Measurements from ENCODE around the gene ANKRD61.
A peak's percentile ranks its signal among the peaks of the same experiment; 100 is the strongest.

Gene ANKRD61

GRCh38 chr7:6015917-6016652 lies 15.1 kb upstream of the ANKRD61 start:
- no peaks in the 10 kb centered on the region for H3K27me3 ChIP-seq (ENCODE audit: control insufficient read depth in 1 of 2, insufficient read depth in 2 of 2, low read length in 2 of 2)
- H3K9ac ChIP-seq (ENCODE audit: low read depth in 1 of 2, low read length in 2 of 2): no peak overlapping the region
- H3K4me3 ChIP-seq (ENCODE audit: low read depth in 1 of 2, low read length in 2 of 2): no peak overlapping the region
- peaks cover 19 to 54% of the 10 kb centered on the region in 2 donors for H3K36me3 ChIP-seq (ENCODE audit: control insufficient read depth in 1 of 2, insufficient read depth in 2 of 2, low read length in 2 of 2)
- H3K27ac ChIP-seq (ENCODE audit: low read depth, low read length): no peak overlapping the region
- H3K4me1 ChIP-seq (ENCODE audit: control insufficient read depth in 1 of 2, insufficient read depth in 2 of 2, low read length in 2 of 2): peaks cover 16 to 20% of the 10 kb centered on the region in 2 donors
- no peaks in the 10 kb centered on the region for H3K9me3 ChIP-seq (ENCODE audit: control insufficient read depth in 1 of 2, low read length in 2 of 2)

- Histone ChIP-seq H3K9me3 (ENCODE audit: control insufficient read depth in 1 of 2, low read length in 2 of 2) (no peaks in the 10 kb centered on the region), H3K4me3 (ENCODE audit: low read depth in 1 of 2, low read length in 2 of 2) (no peak overlapping the region), H3K4me1 (ENCODE audit: control insufficient read depth in 1 of 2, insufficient read depth in 2 of 2, low read length in 2 of 2) (peaks cover 11 to 20% of the 10 kb centered on the region in 2 donors), H3K27ac (ENCODE audit: low read depth, low read length) (no peak overlapping the region), H3K9ac (ENCODE audit: low read depth in 1 of 2, low read length in 2 of 2) (no peak overlapping the region), H3K27me3 (ENCODE audit: control insufficient read depth in 1 of 2, insufficient read depth in 2 of 2, low read length in 2 of 2) (no peaks in the 10 kb centered on the region), H3K36me3 (ENCODE audit: control insufficient read depth in 1 of 2, insufficient read depth in 2 of 2, low read length in 2 of 2) (peaks cover 22 to 59% of the 10 kb centered on the region in 2 donors)
These were observed 14.6 kb upstream of the ANKRD61 start for GRCh38 chr7:6016653-6016966.

GRCh38 chr7:6020371-6021286 lies 10.5 kb upstream of the ANKRD61 start:
- no peak overlapping the region for H3K9ac ChIP-seq (ENCODE audit: low read depth in 1 of 2, low read length in 2 of 2)
- no peaks in the 10 kb centered on the region for H3K9me3 ChIP-seq (ENCODE audit: control insufficient read depth in 1 of 2, low read length in 2 of 2)
- peaks cover 44 to 83% of the 10 kb centered on the region in 2 donors for H3K36me3 ChIP-seq (ENCODE audit: control insufficient read depth in 1 of 2, insufficient read depth in 2 of 2, low read length in 2 of 2)
- H3K4me1 ChIP-seq (ENCODE audit: control insufficient read depth in 1 of 2, insufficient read depth in 2 of 2, low read length in 2 of 2): peaks cover 9 to 13% of the 10 kb centered on the region in 2 donors
- no peak overlapping the region for H3K4me3 ChIP-seq (ENCODE audit: low read depth in 1 of 2, low read length in 2 of 2)
- H3K27ac ChIP-seq (ENCODE audit: low read depth, low read length): no peak overlapping the region
- H3K27me3 ChIP-seq (ENCODE audit: control insufficient read depth in 1 of 2, insufficient read depth in 2 of 2, low read length in 2 of 2): no peaks in the 10 kb centered on the region

GRCh38 chr7:6022707-6023106 lies 8.5 kb upstream of the ANKRD61 start:
- Histone ChIP-seq H3K9me3 (ENCODE audit: control insufficient read depth in 1 of 2, low read length in 2 of 2) (no peaks in the 10 kb centered on the region), H3K4me1 (ENCODE audit: control insufficient read depth in 1 of 2, insufficient read depth in 2 of 2, low read length in 2 of 2) (peaks cover 9 to 17% of the 10 kb centered on the region in 2 donors), H3K4me3 (ENCODE audit: low read depth in 1 of 2, low read length in 2 of 2) (no peak overlapping the region), H3K27ac (ENCODE audit: low read depth, low read length) (no peak overlapping the region), H3K9ac (ENCODE audit: low read depth in 1 of 2, low read length in 2 of 2) (no peak overlapping the region), H3K27me3 (ENCODE audit: control insufficient read depth in 1 of 2, insufficient read depth in 2 of 2, low read length in 2 of 2) (no peaks in the 10 kb centered on the region), H3K36me3 (ENCODE audit: control insufficient read depth in 1 of 2, insufficient read depth in 2 of 2, low read length in 2 of 2) (peaks cover 47 to 82% of the 10 kb centered on the region in 2 donors)

- Histone ChIP-seq H3K27me3 (ENCODE audit: control insufficient read depth in 1 of 2, insufficient read depth in 2 of 2, low read length in 2 of 2) (no peaks in the 10 kb centered on the region), H3K9me3 (ENCODE audit: control insufficient read depth in 1 of 2, low read length in 2 of 2) (no peaks in the 10 kb centered on the region), H3K36me3 (ENCODE audit: control insufficient read depth in 1 of 2, insufficient read depth in 2 of 2, low read length in 2 of 2) (peaks cover 50 to 83% of the 10 kb centered on the region in 2 donors), H3K4me1 (ENCODE audit: control insufficient read depth in 1 of 2, insufficient read depth in 2 of 2, low read length in 2 of 2) (peaks cover 9 to 17% of the 10 kb centered on the region in 2 donors), H3K9ac (ENCODE audit: low read depth in 1 of 2, low read length in 2 of 2) (peak overlapping the region; percentile 4 to 12), H3K4me3 (ENCODE audit: low read depth in 1 of 2, low read length in 2 of 2) (no peak overlapping the region), H3K27ac (ENCODE audit: low read depth, low read length) (peak overlapping the region; percentile 26)
These were observed 7.2 kb upstream of the ANKRD61 start for GRCh38 chr7:6023974-6024435.

- Histone ChIP-seq H3K36me3 (ENCODE audit: control insufficient read depth in 1 of 2, insufficient read depth in 2 of 2, low read length in 2 of 2) (peaks cover 44 to 70% of the 10 kb centered on the region in 2 donors), H3K27ac (ENCODE audit: low read depth, low read length) (peak overlapping the region; percentile 54), H3K9me3 (ENCODE audit: control insufficient read depth in 1 of 2, low read length in 2 of 2) (no peaks in the 10 kb centered on the region), H3K4me3 (ENCODE audit: low read depth in 1 of 2, low read length in 2 of 2) (peak overlapping the region; percentile 4 to 46), H3K9ac (ENCODE audit: low read depth in 1 of 2, low read length in 2 of 2) (peak overlapping the region in 1 of 2 donors; percentile 30), H3K4me1 (ENCODE audit: control insufficient read depth in 1 of 2, insufficient read depth in 2 of 2, low read length in 2 of 2) (peaks cover 9 to 17% of the 10 kb centered on the region in 2 donors), H3K27me3 (ENCODE audit: control insufficient read depth in 1 of 2, insufficient read depth in 2 of 2, low read length in 2 of 2) (no peaks in the 10 kb centered on the region)
These were observed 5.0 kb upstream of the ANKRD61 start for GRCh38 chr7:6026011-6026819.

- Histone ChIP-seq H3K4me3 (ENCODE audit: low read depth in 1 of 2, low read length in 2 of 2) (peak overlapping the region; percentile 4 to 46), H3K36me3 (ENCODE audit: control insufficient read depth in 1 of 2, insufficient read depth in 2 of 2, low read length in 2 of 2) (peaks cover 38 to 69% of the 10 kb centered on the region in 2 donors), H3K27ac (ENCODE audit: low read depth, low read length) (peak overlapping the region; percentile 54), H3K9ac (ENCODE audit: low read depth in 1 of 2, low read length in 2 of 2) (peak overlapping the region; percentile 2 to 30), H3K9me3 (ENCODE audit: control insufficient read depth in 1 of 2, low read length in 2 of 2) (no peaks in the 10 kb centered on the region), H3K4me1 (ENCODE audit: control insufficient read depth in 1 of 2, insufficient read depth in 2 of 2, low read length in 2 of 2) (peaks cover 9 to 17% of the 10 kb centered on the region in 2 donors), H3K27me3 (ENCODE audit: control insufficient read depth in 1 of 2, insufficient read depth in 2 of 2, low read length in 2 of 2) (no peaks in the 10 kb centered on the region)
These were observed 4.3 kb upstream of the ANKRD61 start for GRCh38 chr7:6026820-6027311.

GRCh38 chr7:6027806-6028365 lies 3.3 kb upstream of the ANKRD61 start:
- H3K4me3 ChIP-seq (ENCODE audit: low read depth in 1 of 2, low read length in 2 of 2): no peak overlapping the region
- H3K36me3 ChIP-seq (ENCODE audit: control insufficient read depth in 1 of 2, insufficient read depth in 2 of 2, low read length in 2 of 2): peaks cover 35 to 68% of the 10 kb centered on the region in 2 donors

GRCh38 chr7:6028563-6028962 lies 2.6 kb upstream of the ANKRD61 start:
- peaks cover 9 to 13% of the 10 kb centered on the region in 2 donors for H3K4me1 ChIP-seq (ENCODE audit: control insufficient read depth in 1 of 2, insufficient read depth in 2 of 2, low read length in 2 of 2)

More at GRCh38 chr7:6027806-6028365, 3.3 kb upstream of the ANKRD61 start:
- Histone ChIP-seq H3K9ac (ENCODE audit: low read depth in 1 of 2, low read length in 2 of 2) (no peak overlapping the region), H3K27ac (ENCODE audit: low read depth, low read length) (no peak overlapping the region), H3K9me3 (ENCODE audit: control insufficient read depth in 1 of 2, low read length in 2 of 2) (no peaks in the 10 kb centered on the region), H3K27me3 (ENCODE audit: control insufficient read depth in 1 of 2, insufficient read depth in 2 of 2, low read length in 2 of 2) (no peaks in the 10 kb centered on the region), H3K4me1 (ENCODE audit: control insufficient read depth in 1 of 2, insufficient read depth in 2 of 2, low read length in 2 of 2) (peaks cover 9 to 17% of the 10 kb centered on the region in 2 donors)

More at GRCh38 chr7:6028563-6028962, 2.6 kb upstream of the ANKRD61 start:
- H3K27ac ChIP-seq (ENCODE audit: low read depth, low read length): no peak overlapping the region
- peaks cover 28 to 65% of the 10 kb centered on the region in 2 donors for H3K36me3 ChIP-seq (ENCODE audit: control insufficient read depth in 1 of 2, insufficient read depth in 2 of 2, low read length in 2 of 2)
- no peak overlapping the region for H3K4me3 ChIP-seq (ENCODE audit: low read depth in 1 of 2, low read length in 2 of 2)
- no peaks in the 10 kb centered on the region for H3K27me3 ChIP-seq (ENCODE audit: control insufficient read depth in 1 of 2, insufficient read depth in 2 of 2, low read length in 2 of 2)
- no peaks in the 10 kb centered on the region for H3K9me3 ChIP-seq (ENCODE audit: control insufficient read depth in 1 of 2, low read length in 2 of 2)
- no peak overlapping the region for H3K9ac ChIP-seq (ENCODE audit: low read depth in 1 of 2, low read length in 2 of 2)
